ENCODE measurements around the gene MROH2A.

MROH2A gene

GRCh38 chr2:233839447-233839820 is 61.3 kb downstream of the MROH2A start:
- no peaks in the 10 kb centered on the region for H3K4me1 ChIP-seq
- no peaks in the 10 kb centered on the region for H3K36me3 ChIP-seq
- no peak for TF ChIP-seq CTCF (IDR thresholded peaks at IDR 0.05)
- intact Hi-C loops (cut with DNase I; ENCODE audit: low total_unique reads) = no loop called here
- H3K9me3 ChIP-seq = no peaks in the 10 kb centered on the region
- DNase-seq = no peak
- no peaks in the 10 kb centered on the region for H3K27me3 ChIP-seq
- no peak overlapping the region for H3K4me3 ChIP-seq
- no peak overlapping the region for H3K27ac ChIP-seq

GRCh38 chr2:233840520-233840919 is 62.4 kb downstream of the MROH2A start:
- H3K27ac ChIP-seq = no peak overlapping the region
- no peak overlapping the region for H3K4me3 ChIP-seq
- intact Hi-C loops (cut with DNase I; ENCODE audit: low total_unique reads) = no loop called here
- DNase-seq = no peak
- no peaks in the 10 kb centered on the region for H3K9me3 ChIP-seq
- no peaks in the 10 kb centered on the region for H3K4me1 ChIP-seq
- TF ChIP-seq CTCF (IDR thresholded peaks at IDR 0.05) = no peak
- no peaks in the 10 kb centered on the region for H3K27me3 ChIP-seq
- H3K36me3 ChIP-seq = no peaks in the 10 kb centered on the region

GRCh38 chr2:233841183-233841582 is 63.1 kb downstream of the MROH2A start:
- no peak overlapping the region for H3K4me3 ChIP-seq
- no peak overlapping the region for H3K27ac ChIP-seq
- no peaks in the 10 kb centered on the region for H3K36me3 ChIP-seq
- peak in 1 of 2 donors; percentile 45 for DNase-seq
- TF ChIP-seq CTCF (IDR thresholded peaks at IDR 0.05) = no peak
- intact Hi-C loops (cut with DNase I; ENCODE audit: low total_unique reads) = no loop called here
- no peaks in the 10 kb centered on the region for H3K4me1 ChIP-seq
- H3K27me3 ChIP-seq = no peaks in the 10 kb centered on the region
- no peaks in the 10 kb centered on the region for H3K9me3 ChIP-seq

- no peak overlapping the region for H3K4me3 ChIP-seq
- DNase-seq = no peak
- H3K36me3 ChIP-seq = no peaks in the 10 kb centered on the region
- no peak overlapping the region for H3K27ac ChIP-seq
- intact Hi-C loops (cut with DNase I; ENCODE audit: low total_unique reads) = no loop called here
- no peak for TF ChIP-seq CTCF (IDR thresholded peaks at IDR 0.05)
- no peaks in the 10 kb centered on the region for H3K4me1 ChIP-seq
- H3K27me3 ChIP-seq = no peaks in the 10 kb centered on the region
- no peaks in the 10 kb centered on the region for H3K9me3 ChIP-seq
Measured at GRCh38 chr2:233844064-233844807, 66.1 kb downstream of the MROH2A start.

- H3K9me3 ChIP-seq = no peaks in the 10 kb centered on the region
- no peaks in the 10 kb centered on the region for H3K27me3 ChIP-seq
- no peak for DNase-seq
- no peak for TF ChIP-seq CTCF (IDR thresholded peaks at IDR 0.05)
- no peaks in the 10 kb centered on the region for H3K4me1 ChIP-seq
- no peak overlapping the region for H3K27ac ChIP-seq
- intact Hi-C loops (cut with DNase I; ENCODE audit: low total_unique reads) = no loop called here
- H3K4me3 ChIP-seq = no peak overlapping the region
- no peaks in the 10 kb centered on the region for H3K36me3 ChIP-seq
Measured at GRCh38 chr2:233844836-233845235, 66.7 kb downstream of the MROH2A start.

Data from tibial artery (tissue), 4 donors.